HL-60 (cell line): ENCODE measurements around the gene TTL.
"Not testable (repeated sequence)": the region's sequence is repeated elsewhere in the genome, so short reads cannot be mapped to it uniquely, and the experiment has no call there.

Source experiments
- DNase-seq, 2 experiments: peaks; one replicate each; pipeline ENCODE4 v3.0.0-alpha.2; 2010 to 2020; ENCODE audit warnings: low read depth in 1 of 2, low spot score in 1 of 2
- H3K27ac ChIP-seq: fragments of 250-450 bp; sonication (Bioruptor Pico); replicated peaks from 2 replicates; pipeline ENCODE4 v1.5.1; 2020; ENCODE audit warnings: mild to moderate bottlenecking, moderate library complexity
- H3K27me3 ChIP-seq: fragments of 250-450 bp; sonication (Bioruptor Pico); 2 replicates; pipeline ENCODE4 v1.5.1; 2021; ENCODE audit warnings: mild to moderate bottlenecking, moderate library complexity; ENCODE audit not compliant: insufficient read depth, poor library complexity, severe bottlenecking
- H3K4me3 ChIP-seq: replicated peaks from 2 replicates; pipeline ENCODE4 v1.5.1; 2011; ENCODE audit warnings: mild to moderate bottlenecking, control low read depth, low read length; ENCODE audit not compliant: insufficient read depth
- GABPA ChIP-seq: IDR thresholded peaks from 2 replicates; pipeline ENCODE4 v1.6.1; 2012; ENCODE audit warnings: low read depth
- POLR2AphosphoS5 ChIP-seq: IDR thresholded peaks from 2 replicates; pipeline ENCODE4 v1.6.1; 2012; ENCODE audit warnings: low read depth
- SPI1 ChIP-seq: IDR thresholded peaks from 2 replicates; pipeline ENCODE4 v1.6.1; 2012; ENCODE audit warnings: low read depth, mild to moderate bottlenecking, borderline replicate concordance
- TF ChIP-seq, protein P1 (sequence below): IDR thresholded peaks from one replicate; pipeline ENCODE4 v1.5.1; 2011; ENCODE audit warnings: low read length, control low read depth, inconsistent platforms; ENCODE audit not compliant: insufficient read depth
- TF ChIP-seq, protein P2 (sequence below): IDR thresholded peaks from 2 replicates; pipeline ENCODE4 v1.6.1; 2012; ENCODE audit warnings: low read depth; ENCODE audit not compliant: insufficient replicate concordance

TTL gene

DNA sequence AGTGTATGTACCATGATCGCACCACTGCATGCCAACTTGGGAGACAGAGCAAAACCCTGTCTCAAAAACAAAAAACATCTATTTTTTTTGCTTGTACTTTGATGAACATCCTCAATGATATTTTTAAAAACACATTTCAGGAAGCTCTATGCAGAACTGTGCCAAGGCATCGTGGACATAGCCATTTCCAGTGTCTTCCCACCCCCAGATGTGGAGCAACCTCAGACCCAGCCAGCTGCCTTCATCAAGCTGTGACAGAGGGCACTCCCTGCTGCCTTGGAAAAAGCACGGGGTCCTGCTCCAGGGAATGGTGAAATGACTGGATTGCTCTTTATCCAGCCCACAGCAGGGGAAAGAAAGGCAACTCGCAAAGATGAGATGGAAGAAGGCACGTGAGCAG lies 46.6 kb downstream of the TTL start:
- Histone ChIP-seq H3K27me3 (no peaks in the 10 kb centered on the region), H3K27ac (no peak overlapping the region), H3K4me3 (no peak overlapping the region)
- DNase-seq = no peak
- TF ChIP-seq SPI1 (no peak), POLR2AphosphoS5 (no peak), GABPA (no peak)
- TF ChIP-seq, protein P1, sequence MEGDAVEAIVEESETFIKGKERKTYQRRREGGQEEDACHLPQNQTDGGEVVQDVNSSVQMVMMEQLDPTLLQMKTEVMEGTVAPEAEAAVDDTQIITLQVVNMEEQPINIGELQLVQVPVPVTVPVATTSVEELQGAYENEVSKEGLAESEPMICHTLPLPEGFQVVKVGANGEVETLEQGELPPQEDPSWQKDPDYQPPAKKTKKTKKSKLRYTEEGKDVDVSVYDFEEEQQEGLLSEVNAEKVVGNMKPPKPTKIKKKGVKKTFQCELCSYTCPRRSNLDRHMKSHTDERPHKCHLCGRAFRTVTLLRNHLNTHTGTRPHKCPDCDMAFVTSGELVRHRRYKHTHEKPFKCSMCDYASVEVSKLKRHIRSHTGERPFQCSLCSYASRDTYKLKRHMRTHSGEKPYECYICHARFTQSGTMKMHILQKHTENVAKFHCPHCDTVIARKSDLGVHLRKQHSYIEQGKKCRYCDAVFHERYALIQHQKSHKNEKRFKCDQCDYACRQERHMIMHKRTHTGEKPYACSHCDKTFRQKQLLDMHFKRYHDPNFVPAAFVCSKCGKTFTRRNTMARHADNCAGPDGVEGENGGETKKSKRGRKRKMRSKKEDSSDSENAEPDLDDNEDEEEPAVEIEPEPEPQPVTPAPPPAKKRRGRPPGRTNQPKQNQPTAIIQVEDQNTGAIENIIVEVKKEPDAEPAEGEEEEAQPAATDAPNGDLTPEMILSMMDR = no peak
- TF ChIP-seq, protein P2, sequence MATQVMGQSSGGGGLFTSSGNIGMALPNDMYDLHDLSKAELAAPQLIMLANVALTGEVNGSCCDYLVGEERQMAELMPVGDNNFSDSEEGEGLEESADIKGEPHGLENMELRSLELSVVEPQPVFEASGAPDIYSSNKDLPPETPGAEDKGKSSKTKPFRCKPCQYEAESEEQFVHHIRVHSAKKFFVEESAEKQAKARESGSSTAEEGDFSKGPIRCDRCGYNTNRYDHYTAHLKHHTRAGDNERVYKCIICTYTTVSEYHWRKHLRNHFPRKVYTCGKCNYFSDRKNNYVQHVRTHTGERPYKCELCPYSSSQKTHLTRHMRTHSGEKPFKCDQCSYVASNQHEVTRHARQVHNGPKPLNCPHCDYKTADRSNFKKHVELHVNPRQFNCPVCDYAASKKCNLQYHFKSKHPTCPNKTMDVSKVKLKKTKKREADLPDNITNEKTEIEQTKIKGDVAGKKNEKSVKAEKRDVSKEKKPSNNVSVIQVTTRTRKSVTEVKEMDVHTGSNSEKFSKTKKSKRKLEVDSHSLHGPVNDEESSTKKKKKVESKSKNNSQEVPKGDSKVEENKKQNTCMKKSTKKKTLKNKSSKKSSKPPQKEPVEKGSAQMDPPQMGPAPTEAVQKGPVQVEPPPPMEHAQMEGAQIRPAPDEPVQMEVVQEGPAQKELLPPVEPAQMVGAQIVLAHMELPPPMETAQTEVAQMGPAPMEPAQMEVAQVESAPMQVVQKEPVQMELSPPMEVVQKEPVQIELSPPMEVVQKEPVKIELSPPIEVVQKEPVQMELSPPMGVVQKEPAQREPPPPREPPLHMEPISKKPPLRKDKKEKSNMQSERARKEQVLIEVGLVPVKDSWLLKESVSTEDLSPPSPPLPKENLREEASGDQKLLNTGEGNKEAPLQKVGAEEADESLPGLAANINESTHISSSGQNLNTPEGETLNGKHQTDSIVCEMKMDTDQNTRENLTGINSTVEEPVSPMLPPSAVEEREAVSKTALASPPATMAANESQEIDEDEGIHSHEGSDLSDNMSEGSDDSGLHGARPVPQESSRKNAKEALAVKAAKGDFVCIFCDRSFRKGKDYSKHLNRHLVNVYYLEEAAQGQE = no peak

DNA sequence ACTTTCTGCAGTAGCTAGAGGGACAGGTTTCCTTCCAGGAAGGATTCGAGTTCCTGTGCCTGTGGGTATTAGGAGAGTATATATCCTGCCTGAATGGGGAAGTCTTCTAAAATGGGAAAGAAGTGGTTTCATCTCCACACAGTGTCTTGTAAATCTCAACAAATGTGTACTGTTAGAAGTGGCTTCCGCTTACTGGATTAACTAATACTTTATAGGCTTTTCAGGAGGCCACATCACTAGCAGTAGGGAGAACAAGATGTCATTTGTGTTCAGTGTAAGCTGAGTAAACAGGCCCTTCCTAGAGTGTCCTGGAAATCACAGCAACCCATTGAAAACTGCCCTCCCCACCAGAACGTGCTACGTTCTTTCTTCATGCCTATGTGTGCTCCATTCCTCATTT lies 47.8 kb downstream of the TTL start:
- peak in 1 of 2 experiments; percentile 4 for DNase-seq

DNA sequence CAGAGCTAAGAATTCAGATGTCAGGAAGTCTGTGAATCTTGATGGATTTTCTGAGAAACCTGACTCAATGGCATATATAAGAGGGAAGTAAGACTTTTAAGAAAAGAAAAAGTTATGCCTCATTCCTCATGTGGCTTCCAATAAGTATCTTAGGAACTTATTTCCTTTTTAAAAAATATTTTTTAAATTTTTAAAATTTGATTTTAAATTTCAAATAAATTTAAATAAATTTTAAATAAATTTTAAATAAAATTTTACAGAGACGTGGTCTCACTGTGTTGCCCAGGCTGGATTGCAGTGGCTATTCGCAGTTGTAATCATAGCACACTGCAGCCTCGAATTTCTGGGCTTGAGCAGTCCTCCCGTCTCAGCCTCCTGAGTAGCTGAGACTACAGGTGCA lies 48.8 kb downstream of the TTL start:
- DNase-seq = no peak
- Histone ChIP-seq H3K27me3 (no peaks in the 10 kb centered on the region), H3K27ac (no peak overlapping the region), H3K4me3 (no peak overlapping the region)
- TF ChIP-seq, protein P2 = no peak

More for the DNA sequence above, 47.8 kb downstream of the TTL start:
- Histone ChIP-seq H3K4me3 (no peak overlapping the region), H3K27me3 (no peaks in the 10 kb centered on the region), H3K27ac (no peak overlapping the region)
- TF ChIP-seq, protein P1 = no peak
- TF ChIP-seq, protein P2 = no peak
- no peak for TF ChIP-seq POLR2AphosphoS5
- TF ChIP-seq SPI1 = peak; percentile 71
- no peak for TF ChIP-seq GABPA

DNA sequence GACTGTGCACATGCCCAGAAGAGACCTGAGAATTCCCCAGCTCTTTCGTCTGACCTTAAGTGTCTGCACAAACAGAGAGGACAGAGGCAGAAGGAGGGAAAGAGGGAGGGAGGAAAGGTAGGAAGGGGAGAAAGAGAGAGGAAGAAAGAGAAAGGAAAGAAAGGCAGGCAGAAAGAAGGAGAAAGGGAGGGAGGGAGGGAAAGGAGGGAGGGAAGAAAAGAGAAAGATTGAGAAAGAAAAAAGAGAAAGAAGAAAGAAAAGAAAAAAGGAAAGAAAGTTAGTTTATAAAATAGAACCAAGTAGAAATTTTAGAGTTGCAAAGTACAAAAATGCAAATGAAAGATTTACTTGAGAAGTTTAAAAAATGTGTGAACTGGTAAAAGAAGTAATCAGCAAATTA lies 52.9 kb downstream of the TTL start:
- Histone ChIP-seq H3K27me3 (no peaks in the 10 kb centered on the region), H3K4me3 (no peak overlapping the region), H3K27ac (no peak overlapping the region)
- DNase-seq = no peak
- TF ChIP-seq, protein P2 = no peak
- TF ChIP-seq GABPA = no peak
- TF ChIP-seq POLR2AphosphoS5 = no peak
- TF ChIP-seq, protein P1 = no peak
- no peak for TF ChIP-seq SPI1

DNA sequence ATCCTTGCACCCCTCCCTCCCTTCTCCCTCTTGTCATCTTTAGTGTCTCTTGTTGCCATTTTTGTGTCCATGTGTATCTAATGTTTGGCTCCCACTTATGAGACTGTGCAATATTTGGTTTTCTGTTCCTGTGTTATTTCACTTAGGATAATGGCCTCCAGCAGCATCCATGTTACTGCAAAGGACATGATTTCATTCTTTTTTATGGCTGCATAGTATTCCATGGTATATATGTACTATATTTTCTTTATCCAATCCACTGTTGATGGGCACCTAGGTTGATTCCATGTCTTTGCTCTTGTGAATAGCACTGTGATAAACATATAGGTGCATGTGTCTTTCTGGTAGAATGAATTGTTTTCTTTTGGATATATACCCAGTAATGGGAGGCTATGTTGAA lies 54.7 kb downstream of the TTL start:
- H3K27ac ChIP-seq, H3K27me3 ChIP-seq, H3K4me3 ChIP-seq, DNase-seq: not testable (repeated sequence)
